ENCODE results near the gene TTYH1. TPM values are rescaled to one million over a fixed set of nuclear protein-coding genes. Genes with fewer than 3 reads are reported as not detected.

The TTYH1 gene
- total RNA-seq, 1 donor = not detected

DNA sequence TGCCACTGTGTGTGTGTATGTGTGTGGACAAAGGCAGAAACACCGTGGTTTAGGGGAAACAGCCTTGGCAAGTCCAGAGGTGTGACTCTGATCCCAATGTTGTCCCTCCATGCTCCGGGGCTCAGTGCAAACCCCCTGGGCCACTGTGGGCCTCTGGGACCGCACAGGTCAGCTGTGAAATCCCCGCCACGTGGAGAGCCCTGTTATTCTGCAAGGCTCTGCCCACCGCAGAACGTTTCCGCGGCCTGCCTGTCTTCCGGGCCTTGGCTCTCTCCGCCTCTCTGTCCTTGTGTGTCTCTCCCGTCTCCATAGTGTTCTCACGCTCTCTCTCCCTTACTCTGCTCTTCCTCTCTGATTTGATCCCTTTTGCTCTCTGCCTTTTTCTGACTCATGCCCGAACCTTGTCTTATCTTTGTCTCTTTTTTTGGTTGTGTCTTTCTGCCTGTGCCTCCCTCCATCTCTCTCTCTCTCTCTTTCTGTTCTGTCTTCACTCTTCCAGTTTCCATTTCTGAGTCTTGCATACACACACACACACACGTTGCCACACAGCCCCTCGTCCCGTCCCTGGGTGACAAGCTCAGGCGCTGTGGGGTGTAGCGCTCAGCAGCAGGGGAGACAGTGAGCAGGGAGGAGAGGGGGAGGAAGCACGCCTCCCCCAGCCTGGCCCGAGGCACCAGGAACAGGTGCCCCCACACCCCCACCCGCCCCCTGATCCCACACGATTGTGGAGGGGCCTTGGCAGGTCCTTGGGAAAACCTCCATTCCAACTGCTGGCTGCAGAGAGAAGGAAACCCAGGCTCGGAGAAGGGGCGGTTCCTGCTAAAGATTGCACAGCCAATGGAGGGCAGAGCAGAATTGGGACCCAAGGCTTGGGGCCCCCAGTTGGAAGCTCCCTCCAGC lies 3.0 kb downstream of the TTYH1 start:
- H2AFZ ChIP-seq (ENCODE audit: low read length) = peak overlapping the region; percentile 65
- peak overlapping the region; percentile 55 for H3K4me2 ChIP-seq (ENCODE audit: insufficient read depth, low read length)
- H3K36me3 ChIP-seq (ENCODE audit: insufficient read depth, low read length) = no peaks in the 10 kb centered on the region
- no peak overlapping the region for H3K27ac ChIP-seq (ENCODE audit: low read depth, low read length)
- DNase-seq (ENCODE audit: insufficient read length, low spot score, missing footprints) = peak; percentile 95
- no peaks in the 10 kb centered on the region for H4K20me1 ChIP-seq (ENCODE audit: insufficient read depth, low read length)
- H3K9me3 ChIP-seq (ENCODE audit: low read depth, low read length) = no peaks in the 10 kb centered on the region
- peaks cover 55% of the 10 kb centered on the region for H3K27me3 ChIP-seq (ENCODE audit: insufficient read depth, low read length)
- H3K4me1 ChIP-seq (ENCODE audit: insufficient read depth, low read length) = peaks cover 3% of the 10 kb centered on the region
- H3K4me3 ChIP-seq (ENCODE audit: insufficient read depth, low read length) = no peak overlapping the region
- no peaks in the 10 kb centered on the region for H3K79me2 ChIP-seq (ENCODE audit: insufficient read depth, low read length)
- TF ChIP-seq, protein P1, sequence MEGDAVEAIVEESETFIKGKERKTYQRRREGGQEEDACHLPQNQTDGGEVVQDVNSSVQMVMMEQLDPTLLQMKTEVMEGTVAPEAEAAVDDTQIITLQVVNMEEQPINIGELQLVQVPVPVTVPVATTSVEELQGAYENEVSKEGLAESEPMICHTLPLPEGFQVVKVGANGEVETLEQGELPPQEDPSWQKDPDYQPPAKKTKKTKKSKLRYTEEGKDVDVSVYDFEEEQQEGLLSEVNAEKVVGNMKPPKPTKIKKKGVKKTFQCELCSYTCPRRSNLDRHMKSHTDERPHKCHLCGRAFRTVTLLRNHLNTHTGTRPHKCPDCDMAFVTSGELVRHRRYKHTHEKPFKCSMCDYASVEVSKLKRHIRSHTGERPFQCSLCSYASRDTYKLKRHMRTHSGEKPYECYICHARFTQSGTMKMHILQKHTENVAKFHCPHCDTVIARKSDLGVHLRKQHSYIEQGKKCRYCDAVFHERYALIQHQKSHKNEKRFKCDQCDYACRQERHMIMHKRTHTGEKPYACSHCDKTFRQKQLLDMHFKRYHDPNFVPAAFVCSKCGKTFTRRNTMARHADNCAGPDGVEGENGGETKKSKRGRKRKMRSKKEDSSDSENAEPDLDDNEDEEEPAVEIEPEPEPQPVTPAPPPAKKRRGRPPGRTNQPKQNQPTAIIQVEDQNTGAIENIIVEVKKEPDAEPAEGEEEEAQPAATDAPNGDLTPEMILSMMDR (IDR thresholded peaks at IDR 0.05; ENCODE audit: extremely low read depth, low read depth, low read length) = no peak

DNA sequence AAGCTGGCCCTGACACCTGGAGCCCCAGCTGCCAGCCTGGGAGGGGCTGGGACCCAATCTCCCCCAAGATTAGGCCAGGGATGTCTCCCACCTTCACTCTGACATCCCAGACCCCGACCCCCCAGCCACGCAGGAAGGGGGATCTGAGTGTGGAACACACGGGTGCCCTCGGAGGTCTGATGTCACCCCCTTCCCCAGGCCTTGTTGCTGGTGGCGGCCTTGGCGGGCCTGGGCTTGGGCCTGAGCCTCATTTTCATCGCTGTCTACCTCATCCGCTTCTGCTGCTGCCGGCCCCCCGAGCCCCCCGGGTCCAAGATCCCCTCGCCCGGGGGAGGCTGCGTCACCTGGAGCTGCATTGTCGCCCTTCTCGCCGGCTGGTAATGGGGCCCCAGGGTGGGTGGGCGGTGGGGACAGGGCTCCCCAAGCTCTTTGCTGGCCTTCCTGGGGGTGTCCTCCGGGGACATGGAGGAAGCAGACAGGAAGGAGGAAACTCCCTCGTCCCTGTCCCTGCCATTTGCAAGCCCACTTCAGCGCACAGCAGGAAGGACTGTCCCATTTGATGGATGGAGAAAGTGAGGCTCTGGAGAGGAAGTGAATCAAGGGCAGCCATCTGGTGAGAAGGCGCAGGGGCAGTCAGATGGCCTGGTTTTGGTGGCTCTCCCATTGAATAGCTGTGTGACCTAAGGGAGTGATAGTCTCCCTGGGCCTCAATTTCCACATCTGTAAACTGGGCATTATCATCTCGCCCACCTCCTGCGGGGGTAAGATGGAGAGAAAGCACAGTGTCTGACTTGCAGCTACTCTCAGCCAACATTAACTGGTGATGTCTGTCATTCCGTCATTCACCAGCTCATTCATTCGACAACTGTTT lies 3.9 kb downstream of the TTYH1 start:
- no peaks in the 10 kb centered on the region for H3K79me2 ChIP-seq (ENCODE audit: insufficient read depth, low read length)
- H3K27me3 ChIP-seq (ENCODE audit: insufficient read depth, low read length) = peaks cover 55% of the 10 kb centered on the region
- H3K4me2 ChIP-seq (ENCODE audit: insufficient read depth, low read length) = no peak overlapping the region
- no peaks in the 10 kb centered on the region for H3K36me3 ChIP-seq (ENCODE audit: insufficient read depth, low read length)
- TF ChIP-seq, protein P1 (IDR thresholded peaks at IDR 0.05; ENCODE audit: extremely low read depth, low read depth, low read length) = no peak
- peaks cover 3% of the 10 kb centered on the region for H3K4me1 ChIP-seq (ENCODE audit: insufficient read depth, low read length)
- H4K20me1 ChIP-seq (ENCODE audit: insufficient read depth, low read length) = no peaks in the 10 kb centered on the region
- peak; percentile 78 for DNase-seq (ENCODE audit: insufficient read length, low spot score, missing footprints)
- no peak overlapping the region for H3K4me3 ChIP-seq (ENCODE audit: insufficient read depth, low read length)
- H3K9me3 ChIP-seq (ENCODE audit: low read depth, low read length) = no peaks in the 10 kb centered on the region
- no peak overlapping the region for H3K27ac ChIP-seq (ENCODE audit: low read depth, low read length)
- H2AFZ ChIP-seq (ENCODE audit: low read length) = no peak overlapping the region

DNA sequence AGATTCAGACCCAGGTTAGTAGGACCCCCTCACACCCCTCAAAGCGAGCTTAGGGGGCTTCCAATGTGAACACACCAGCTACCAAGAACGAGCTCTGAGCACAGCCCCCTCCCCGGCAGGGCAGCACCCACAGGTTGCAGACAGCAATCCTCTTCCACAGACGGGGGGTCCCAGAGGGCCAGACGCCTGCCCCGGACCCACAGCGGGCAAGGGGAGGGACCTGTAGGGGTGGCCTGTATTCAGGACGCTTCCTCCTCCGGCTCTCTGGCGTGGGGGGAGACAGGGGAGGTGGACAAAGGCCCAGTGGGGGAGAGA lies 4.8 kb downstream of the TTYH1 start:
- peak; percentile 68 for DNase-seq (ENCODE audit: insufficient read length, low spot score, missing footprints)
- H3K4me1 ChIP-seq (ENCODE audit: insufficient read depth, low read length) = peaks cover 3% of the 10 kb centered on the region
- H3K9me3 ChIP-seq (ENCODE audit: low read depth, low read length) = no peaks in the 10 kb centered on the region
- no peak overlapping the region for H3K4me3 ChIP-seq (ENCODE audit: insufficient read depth, low read length)
- H4K20me1 ChIP-seq (ENCODE audit: insufficient read depth, low read length) = no peaks in the 10 kb centered on the region
- no peaks in the 10 kb centered on the region for H3K79me2 ChIP-seq (ENCODE audit: insufficient read depth, low read length)
- no peaks in the 10 kb centered on the region for H3K36me3 ChIP-seq (ENCODE audit: insufficient read depth, low read length)
- peaks cover 48% of the 10 kb centered on the region for H3K27me3 ChIP-seq (ENCODE audit: insufficient read depth, low read length)
- TF ChIP-seq, protein P1 (IDR thresholded peaks at IDR 0.05; ENCODE audit: extremely low read depth, low read depth, low read length) = no peak
- H3K27ac ChIP-seq (ENCODE audit: low read depth, low read length) = no peak overlapping the region
- H2AFZ ChIP-seq (ENCODE audit: low read length) = no peak overlapping the region
- no peak overlapping the region for H3K4me2 ChIP-seq (ENCODE audit: insufficient read depth, low read length)
